ENCODE measurements around the gene PCDHGA10. TPM values are rescaled to one million over a fixed set of nuclear protein-coding genes. Genes with fewer than 3 reads are reported as not detected.

The PCDHGA10 gene
- total and polyA plus RNA-seq, 2 of the 8 experiments (the other 6 are each of a cell fraction or from before 2014, with no cell fraction given) = 2.2 to 6.4 TPM

- Histone ChIP-seq H3K36me3 (ENCODE audit: control insufficient read depth in 2 of 4, insufficient read depth in 4 of 4, low read length in 3 of 4) (peaks cover 0 to 12% (median under 1%) of the 10 kb centered on the region in 4 experiments; a peak in 2 of 8 replicates), H2BK120ac (replicated peaks; ENCODE audit: low read depth, low read length) (no peak overlapping the region), H2BK20ac (ENCODE audit: low read length) (no peak overlapping the region), H3K9me3 (ENCODE audit: insufficient read depth in 2 of 2, low read depth in 1 of 2, low read length in 1 of 2) (peaks cover 45 to 56% of the 10 kb centered on the region in 2 experiments), H3K14ac (ENCODE audit: insufficient read length) (no peak overlapping the region), H3K27me3 (replicated peaks in 1 of 4; ENCODE audit: control insufficient read depth in 3 of 4, extremely low read depth in 1 of 4, insufficient read depth in 3 of 4, low read length in 3 of 4) (no peaks in the 10 kb centered on the region), H3K27ac (ENCODE audit: low read depth, low read length) (no peak overlapping the region), H3K4me3 (ENCODE audit: extremely low read depth in 1 of 4, insufficient read depth in 2 of 4, low read depth in 3 of 4, low read length in 4 of 4) (no peak overlapping the region), H3K4ac (replicated peaks; ENCODE audit: insufficient read length, low read depth, low read length) (no peak overlapping the region), H3K79me2 (ENCODE audit: control insufficient read depth in 1 of 2, insufficient read depth in 2 of 2, low read length in 2 of 2) (no peaks in the 10 kb centered on the region), H3K56ac (replicated peaks; ENCODE audit: insufficient read length, low read depth, low read length) (no peak overlapping the region), H3K18ac (ENCODE audit: extremely low read depth, low read length) (no peak overlapping the region), H3K79me1 (ENCODE audit: low read depth, low read length) (no peaks in the 10 kb centered on the region), H4K20me1 (replicated peaks in 1 of 2; ENCODE audit: control insufficient read depth in 1 of 2, insufficient read depth in 2 of 2, low read length in 2 of 2) (no peaks in the 10 kb centered on the region), H2BK5ac (ENCODE audit: low read depth, low read length) (no peak overlapping the region), H4K8ac (ENCODE audit: extremely low read depth, insufficient read depth, low read length) (no peak overlapping the region), H2BK12ac (ENCODE audit: low read depth, low read length) (no peak overlapping the region), H3K23ac (ENCODE audit: insufficient read length) (no peak overlapping the region), H4K91ac (replicated peaks; ENCODE audit: insufficient read length, low read length) (no peak overlapping the region), H3K9ac (replicated peaks in 1 of 4; ENCODE audit: extremely low read depth in 1 of 4, low read depth in 3 of 4, low read length in 3 of 4) (no peak overlapping the region), H3K4me2 (ENCODE audit: insufficient read depth in 1 of 2, low read depth in 2 of 2, low read length in 2 of 2) (no peak overlapping the region), H3K4me1 (replicated peaks in 1 of 4; ENCODE audit: control insufficient read depth in 3 of 4, insufficient read depth in 4 of 4, low read length in 3 of 4) (no peaks in the 10 kb centered on the region), H2BK15ac (ENCODE audit: low read length) (no peak overlapping the region), H4K5ac (ENCODE audit: insufficient read length, low read depth, low read length) (no peak overlapping the region), H3K23me2 (ENCODE audit: low read depth, low read length) (no peaks in the 10 kb centered on the region), H2AFZ (ENCODE audit: low read length) (no peak overlapping the region), H2AK5ac (ENCODE audit: low read depth, low read length) (no peak overlapping the region)
- CTCF ChIA-PET (ENCODE audit: partially characterized antibody) = interaction anchor here (1.3 to 4.0 kb wide), 11 partner anchors 8 to 175 kb away, joined by 3 to 34 read pairs (median 9); partner anchors contain the start of genes PCDHB15, PCDHGA10, PCDHGA4 and PCDHGB3
- POLR2A ChIA-PET (ENCODE audit: partially characterized antibody) = no interaction called here
- DNase-seq (ENCODE audit: low read depth in 1 of 2, low spot score in 2 of 2) = no peak
- TF ChIP-seq ZNF274 (IDR thresholded peaks at IDR 0.05; ENCODE audit: borderline replicate concordance, extremely low read depth, low read length) = no peak
- no peak for TF ChIP-seq HDAC2 (IDR thresholded peaks at IDR 0.05; ENCODE audit: borderline replicate concordance in 1 of 2, low read depth in 2 of 2, low read length in 2 of 2)
- TF ChIP-seq TAF1 (IDR thresholded peaks at IDR 0.05; ENCODE audit: low read depth, low read length) = no peak
- TF ChIP-seq HDAC6 (IDR thresholded peaks at IDR 0.05; ENCODE audit: low read depth, low read length) = no peak
- no peak for TF ChIP-seq SP2 (IDR thresholded peaks at IDR 0.05; ENCODE audit: low read length)
- TF ChIP-seq NANOG (IDR thresholded peaks at IDR 0.05; ENCODE audit: insufficient read depth, low read depth, low read length, poor library complexity, severe bottlenecking) = no peak
- TF ChIP-seq TCF12 (IDR thresholded peaks at IDR 0.05; ENCODE audit: low read depth, low read length) = no peak
- no peak for TF ChIP-seq CHD2 (IDR thresholded peaks at IDR 0.05; ENCODE audit: low read length)
- TF ChIP-seq TBP (IDR thresholded peaks at IDR 0.05; ENCODE audit: low read depth, low read length) = no peak
- no peak for TF ChIP-seq RAD21 (IDR thresholded peaks at IDR 0.05 in 1 of 2, conservative IDR thresholded peaks at IDR 0.05 in 1 of 2; ENCODE audit: low read depth in 2 of 2, low read length in 2 of 2)
- 91% methylated on average over 15 of the region's 15 CpGs; no CpG with 5 or more reads in 1 of the 2 experiments for WGBS, 2 experiments (ENCODE audit: extremely low coverage in 1 of 2, insufficient coverage in 1 of 2, insufficient read length in 1 of 2, insufficient replicate concordance in 2 of 2, low coverage in 1 of 2, low lambda C conversion rate in 2 of 2, missing lambda C conversion rate in 1 of 2)
- no peak for FAIRE-seq
Measured at GRCh38 chr5:141398608-141399007, 14.2 kb upstream of the PCDHGA10 start.
